NCI-H2196 treated with DMSO at 0.1 percent for 48 hours (cell line): ENCODE results near the gene ZNF793.

Experiments used
- DNase-seq: peaks from one replicate; lab custom pipeline; 2025; ENCODE audit not compliant: unreplicated experiment; lab: John Stamatoyannopoulos, UW

The ZNF793 gene

GRCh38 chr19:37564624-37565369 is 58.1 kb downstream of the ZNF793 start:
- no peak for DNase-seq

DNA sequence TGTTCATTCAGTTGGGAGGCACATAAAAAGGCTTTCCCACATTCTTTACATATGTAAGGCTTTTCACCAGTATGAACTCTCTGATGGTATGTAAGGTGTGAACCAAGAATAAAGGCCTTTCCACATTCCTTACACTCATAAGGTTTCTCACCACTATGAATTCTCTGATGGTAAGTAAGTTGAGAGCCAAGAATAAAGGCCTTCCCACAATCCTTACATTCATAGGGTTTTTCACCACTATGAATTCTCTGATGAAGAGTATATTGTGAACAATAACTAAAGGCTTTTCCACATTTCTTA is 58.6 kb downstream of the ZNF793 start:
- DNase-seq: no peak

- no peak for DNase-seq
These were observed 65.5 kb downstream of the ZNF793 start for GRCh38 chr19:37572203-37572602.

DNA sequence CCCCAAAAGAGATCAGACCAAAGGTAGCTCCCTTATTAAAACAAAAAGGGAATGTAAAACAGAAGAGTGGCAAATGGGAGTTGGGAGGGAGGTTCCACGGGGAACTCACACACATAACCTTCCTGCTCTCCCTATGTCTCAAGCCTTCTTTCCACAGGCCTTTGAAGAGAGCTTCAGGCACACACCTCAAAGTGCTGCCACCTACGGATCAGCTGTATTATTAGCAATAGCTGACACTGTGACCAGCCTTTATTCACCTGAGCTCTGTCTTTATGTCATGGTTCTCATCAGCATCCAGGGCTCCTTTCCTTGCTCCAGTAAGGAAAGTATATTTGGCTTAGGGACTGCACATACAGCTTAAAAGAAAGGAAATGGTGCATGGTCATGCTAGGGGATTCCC is 76.6 kb downstream of the ZNF793 start:
- DNase-seq: no peak
